Measurements from ENCODE around the gene HOXB1.

- TF ChIP-seq POLR2AphosphoS5 (IDR thresholded peaks at IDR 0.05; ENCODE audit: low read depth, low read length): no peak
- no peak for TF ChIP-seq CTCF (IDR thresholded peaks at IDR 0.05)
These were observed 14.2 kb upstream of the HOXB1 start, which contains the start of gene HOXB2 for GRCh38 chr17:48545022-48545375.
